Measurements from ENCODE around the gene TCF12. TPM values are rescaled to one million over a fixed set of nuclear protein-coding genes. Genes with fewer than 3 reads are reported as not detected.

Gene TCF12
- total RNA-seq, 3 donors from 2014 or later = 164 to 198 (median 174) TPM

- no peak overlapping the region for H3K27ac ChIP-seq
- H3K4me3 ChIP-seq = no peak overlapping the region
- peaks cover 4 to 16% of the 10 kb centered on the region in 2 donors for H3K9me3 ChIP-seq
Observed at GRCh38 chr15:57152133-57152532, 233.7 kb downstream of the TCF12 start.

GRCh38 chr15:57152666-57153539 lies 234.5 kb downstream of the TCF12 start:
- Histone ChIP-seq H3K27ac (no peak overlapping the region), H3K9me3 (peaks cover 4 to 16% of the 10 kb centered on the region in 2 donors), H3K36me3 (no peaks in the 10 kb centered on the region), H3K4me3 (no peak overlapping the region), H3K27me3 (no peaks in the 10 kb centered on the region), H3K4me1 (peaks cover 0 to 16% of the 10 kb centered on the region in 2 donors)
- intact Hi-C loops (cut with DNase I; ENCODE audit: low total_unique reads) = no loop called here
- TF ChIP-seq POLR2A (IDR thresholded peaks at IDR 0.05) (no peak), CTCF (IDR thresholded peaks at IDR 0.05) (no peak)
- DNase-seq (ENCODE audit: low spot score in 2 of 2) = no peak

More at GRCh38 chr15:57152133-57152532, 233.7 kb downstream of the TCF12 start:
- DNase-seq (ENCODE audit: low spot score in 2 of 2) = no peak
- no peak for TF ChIP-seq POLR2AphosphoS5 (IDR thresholded peaks at IDR 0.05)
- no peak for TF ChIP-seq CTCF (IDR thresholded peaks at IDR 0.05)
- TF ChIP-seq POLR2A (IDR thresholded peaks at IDR 0.05) = no peak
- Histone ChIP-seq H3K36me3 (no peaks in the 10 kb centered on the region), H3K27me3 (no peaks in the 10 kb centered on the region), H3K4me1 (peaks cover 0 to 16% of the 10 kb centered on the region in 2 donors)
- intact Hi-C loops (cut with DNase I; ENCODE audit: low total_unique reads) = no loop called here

- intact Hi-C loops (cut with DNase I; ENCODE audit: low total_unique reads) = no loop called here
- Histone ChIP-seq H3K36me3 (no peaks in the 10 kb centered on the region), H3K27me3 (no peaks in the 10 kb centered on the region), H3K9me3 (peaks cover 4 to 14% of the 10 kb centered on the region in 2 donors), H3K4me3 (no peak overlapping the region), H3K4me1 (peaks cover 0 to 10% of the 10 kb centered on the region in 2 donors), H3K27ac (peak overlapping the region; percentile 22 to 40)
- peak in 1 of 2 donors; percentile 53 for DNase-seq (ENCODE audit: low spot score in 2 of 2)
- TF ChIP-seq POLR2A (IDR thresholded peaks at IDR 0.05) (no peak), POLR2AphosphoS5 (IDR thresholded peaks at IDR 0.05) (no peak), CTCF (IDR thresholded peaks at IDR 0.05) (no peak)
Observed at GRCh38 chr15:57156210-57156884, 237.9 kb downstream of the TCF12 start.

GRCh38 chr15:57158589-57158988 lies 240.1 kb downstream of the TCF12 start:
- TF ChIP-seq POLR2AphosphoS5 (IDR thresholded peaks at IDR 0.05) = no peak
- no peak for TF ChIP-seq POLR2A (IDR thresholded peaks at IDR 0.05)
- no peak for TF ChIP-seq CTCF (IDR thresholded peaks at IDR 0.05)
- intact Hi-C loops (cut with DNase I; ENCODE audit: low total_unique reads) = no loop called here

More at GRCh38 chr15:57158589-57158988, 240.1 kb downstream of the TCF12 start:
- H3K4me3 ChIP-seq = no peak overlapping the region
- peak overlapping the region in 1 of 2 donors; percentile 18 for H3K27ac ChIP-seq
- DNase-seq (ENCODE audit: low spot score in 2 of 2) = no peak
- no peaks in the 10 kb centered on the region for H3K9me3 ChIP-seq
- H3K27me3 ChIP-seq = no peaks in the 10 kb centered on the region
- no peaks in the 10 kb centered on the region for H3K36me3 ChIP-seq
- H3K4me1 ChIP-seq = peaks cover 0 to 10% of the 10 kb centered on the region in 2 donors
